Stomach (tissue), 4 donors: ENCODE results near the gene NCMAP.

Experiments used
- CTCF ChIP-seq, 7 experiments: fragments of 450-650 bp in 4 of 7; fragments of 200-600 bp in 3 of 7; sonication (generic) in 3 of 7; IDR thresholded peaks; one replicate each; pipeline ENCODE4 v1.5.1; 2016 to 2019; ENCODE audit warnings: antibody characterized with exemption in 7 of 7, control low read depth in 2 of 7, mild to moderate bottlenecking in 1 of 7
- EP300 ChIP-seq: sonication (generic); formaldehyde crosslinking; IDR thresholded peaks from one replicate; pipeline ENCODE4 v1.6.1; 2017; ENCODE audit warnings: antibody characterized with exemption

DNA sequence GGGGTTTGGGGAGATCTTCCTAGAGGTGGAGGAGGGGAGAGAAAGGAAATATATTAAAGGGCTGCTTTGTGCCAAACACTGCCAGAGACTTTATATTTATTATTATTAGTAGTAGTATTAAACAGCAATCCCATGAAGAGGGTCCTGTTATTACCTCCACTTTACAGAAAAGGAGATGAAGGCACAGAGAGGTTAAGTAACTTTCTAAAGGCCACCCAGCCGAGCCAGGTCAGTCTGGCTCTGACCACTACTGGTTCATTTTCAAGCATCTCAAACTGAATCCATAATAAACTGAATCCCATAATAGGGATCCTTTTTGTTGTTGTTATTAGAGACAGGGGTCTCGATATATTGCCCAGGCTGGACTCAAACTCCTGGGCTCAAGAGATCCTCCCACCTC lies 12.6 kb downstream of the NCMAP start:
- no peak for TF ChIP-seq CTCF (IDR thresholded peaks at IDR 0.05)
- TF ChIP-seq EP300 = no peak
